ENCODE measurements around the gene MAP9.
"Not testable (repeated sequence)": the region's sequence is repeated elsewhere in the genome, so short reads cannot be mapped to it uniquely, and the experiment has no call there.

The MAP9 gene

GRCh38 chr4:155339999-155340398 lies 36.8 kb downstream of the MAP9 start:
- no peak for DNase-seq

- no peak for DNase-seq
These were observed 37.2 kb downstream of the MAP9 start for GRCh38 chr4:155339588-155339987.

- no peak for DNase-seq
These were observed 38.6 kb downstream of the MAP9 start for GRCh38 chr4:155338196-155338595.

GRCh38 chr4:155336242-155336641 lies 40.5 kb downstream of the MAP9 start:
- no peak for DNase-seq

GRCh38 chr4:155331478-155331877 lies 45.3 kb downstream of the MAP9 start:
- DNase-seq, result no peak

GRCh38 chr4:155322782-155323181 lies 54.0 kb downstream of the MAP9 start:
- DNase-seq, result no peak

GRCh38 chr4:155321006-155321405 lies 55.8 kb downstream of the MAP9 start:
- no peak for DNase-seq

- no peak for DNase-seq
These were observed 57.2 kb downstream of the MAP9 start for GRCh38 chr4:155319516-155319915.

- not testable (repeated sequence) for DNase-seq
These were observed 64.7 kb downstream of the MAP9 start for GRCh38 chr4:155312027-155312426.

GRCh38 chr4:155307731-155308277 lies 69.0 kb downstream of the MAP9 start:
- no peak for DNase-seq

GRCh38 chr4:155305619-155306018 lies 71.1 kb downstream of the MAP9 start:
- no peak for DNase-seq

GRCh38 chr4:155304375-155304774 lies 72.4 kb downstream of the MAP9 start:
- DNase-seq, result no peak

GRCh38 chr4:155299103-155299502 lies 77.7 kb downstream of the MAP9 start:
- DNase-seq, result no peak

All from CD4-positive, alpha-beta T cell treated with Interleukin-12 subunit alpha and Interleukin-12 subunit beta, for 1 hour (primary cell).